Liver (tissue), 9 donors: Measurements from ENCODE around the gene KIF21B. TPM values are rescaled to one million over a fixed set of nuclear protein-coding genes. Genes with fewer than 3 reads are reported as not detected.

Experiments used
- DNase-seq: peaks from one replicate; pipeline ENCODE4 v3.0.0-alpha.2; 2017; ENCODE audit warnings: low spot score
- H3K27ac ChIP-seq, 2 donors: one replicate each; pipeline ENCODE4 v1.7.0; 2013; ENCODE audit warnings: inconsistent platforms in 2 of 2, low read length in 2 of 2, control low read depth in 1 of 2, low read depth in 1 of 2, mild to moderate bottlenecking in 1 of 2
- H3K27me3 ChIP-seq, 4 donors: one replicate each; pipeline versions ENCODE4 v1.6.1 to v1.7.0; 2013; ENCODE audit warnings: low read length in 3 of 4, inconsistent platforms in 1 of 4, mild to moderate bottlenecking in 1 of 4, moderate library complexity in 1 of 4; ENCODE audit not compliant: control insufficient read depth in 4 of 4, insufficient read depth in 4 of 4
- H3K36me3 ChIP-seq, 4 donors: one replicate each; pipeline versions ENCODE4 v1.6.1 to v1.7.0; 2013; ENCODE audit warnings: low read length in 3 of 4, mild to moderate bottlenecking in 3 of 4, low read depth in 1 of 4, moderate library complexity in 1 of 4; ENCODE audit not compliant: control insufficient read depth in 4 of 4, insufficient read depth in 3 of 4
- H3K4me1 ChIP-seq, 4 donors: one replicate each; pipeline versions ENCODE4 v1.6.1 to v1.7.0; 2013; ENCODE audit warnings: low read length in 3 of 4, mild to moderate bottlenecking in 3 of 4, moderate library complexity in 1 of 4; ENCODE audit not compliant: control insufficient read depth in 4 of 4, insufficient read depth in 4 of 4
- H3K4me3 ChIP-seq, 3 donors: one replicate each; pipeline versions ENCODE4 v1.6.1 to v1.7.0; 2013; ENCODE audit warnings: low read length in 3 of 3, control low read depth in 1 of 3, low read depth in 1 of 3, mild to moderate bottlenecking in 1 of 3
- H3K9ac ChIP-seq, 2 donors: one replicate each; pipeline ENCODE4 v1.7.0; 2013; ENCODE audit warnings: low read length in 2 of 2, mild to moderate bottlenecking in 2 of 2, moderate library complexity in 2 of 2, control low read depth in 1 of 2, low read depth in 1 of 2
- H3K9me3 ChIP-seq, 4 donors: one replicate each; pipeline versions ENCODE4 v1.6.1 to v1.7.0; 2013; ENCODE audit warnings: low read length in 3 of 4; ENCODE audit not compliant: control insufficient read depth in 4 of 4
- CTCF ChIP-seq: fragments of 150-350 bp; IDR thresholded peaks from 2 replicates; pipeline ENCODE4 v1.5.1; 2017; ENCODE audit warnings: improper control_type of control experiment, low read depth, low read length; ENCODE audit not compliant: missing input control
- FOXA1 ChIP-seq: IDR thresholded peaks from 2 replicates; pipeline ENCODE4 v1.6.1; 2016; ENCODE audit warnings: antibody characterized with exemption
- HNF4A ChIP-seq, 2 donors: conservative IDR thresholded peaks; 2 replicates each; pipeline ENCODE4 v1.6.1; 2016; ENCODE audit warnings: antibody characterized with exemption in 2 of 2, mild to moderate bottlenecking in 2 of 2
- HNF4G ChIP-seq: IDR thresholded peaks from 2 replicates; pipeline ENCODE4 v1.6.1; 2016; ENCODE audit warnings: antibody characterized with exemption
- NR2F2 ChIP-seq: IDR thresholded peaks from 2 replicates; pipeline ENCODE4 v1.6.1; 2016; ENCODE audit warnings: antibody characterized with exemption
- REST ChIP-seq: IDR thresholded peaks from 2 replicates; pipeline ENCODE4 v1.6.1; 2016; ENCODE audit warnings: antibody characterized with exemption, mild to moderate bottlenecking
- SP1 ChIP-seq: IDR thresholded peaks from 2 replicates; pipeline ENCODE4 v1.6.1; 2018; ENCODE audit warnings: antibody characterized with exemption, mild to moderate bottlenecking
- TAF1 ChIP-seq: conservative IDR thresholded peaks from 2 replicates; pipeline ENCODE4 v1.6.1; 2016; ENCODE audit warnings: antibody characterized with exemption, mild to moderate bottlenecking
- ZBTB33 ChIP-seq: IDR thresholded peaks from 2 replicates; pipeline ENCODE4 v1.6.1; 2016; ENCODE audit warnings: antibody characterized with exemption
- WGBS: extraction: QIAGEN DNeasy Blood & Tissue Kit; methylation state at CpG from one replicate; pipeline ENCODE4 v1.1.7; 2013; 5-methylcytosine and 5-hydroxymethylcytosine counted together
- polyA plus RNA-seq, 2 donors: library from polyadenylated mRNA; stranded (reverse) in 1 of 2; unstranded in 1 of 2; fragments of 200-250 nt in 1 of 2; fragments of >200 nt in 1 of 2; fragmentation: Nextera tagmentation in 1 of 2; extraction: Ambion mirVana in 1 of 2; gene quantifications; one replicate each; pipeline versions ENCODE4 v1.2.1 to v1.2.3, GENCODE V29; 2013 to 2015
- total RNA-seq, 2 donors: library from RNA; depleted of rRNA; stranded (reverse); fragments of >200 nt; gene quantifications; one replicate each; pipeline ENCODE4 v1.2.3, GENCODE V29; 2014
- TF ChIP-seq, protein P1 (sequence below): IDR thresholded peaks from 2 replicates; pipeline ENCODE4 v1.6.1; 2016; ENCODE audit warnings: antibody characterized with exemption
- donor health status: healthy.
- donor health status: healthy.
- donor health status: healthy.
- donor health status: healthy.
- donor health status: healthy.

The KIF21B gene
- total and polyA plus RNA-seq, 4 donors = 0.42 to 1.9 (median 1.0) TPM

DNA sequence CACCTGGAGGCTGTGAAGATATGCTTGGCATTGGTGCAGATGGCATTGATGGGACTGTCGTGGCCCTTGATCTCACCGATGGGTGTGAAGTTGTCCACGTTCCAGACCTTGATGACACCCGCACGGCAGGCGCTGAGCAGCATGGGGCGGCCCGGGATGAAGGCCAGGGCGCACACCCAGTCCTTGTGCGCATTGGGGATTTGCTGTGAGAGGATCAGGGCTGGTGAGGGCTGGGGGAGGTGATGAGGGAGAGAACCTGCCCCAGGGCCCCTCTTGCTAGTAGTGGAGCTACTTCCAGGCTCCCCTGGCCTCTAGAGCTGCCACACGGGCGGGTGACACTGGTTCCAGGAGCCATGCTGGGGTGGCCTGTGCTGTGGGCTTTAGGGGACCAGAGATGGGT, 48.8 kb downstream of the KIF21B start:
- no peaks in the 10 kb centered on the region for H3K27me3 ChIP-seq
- no peak overlapping the region for H3K27ac ChIP-seq
- TF ChIP-seq FOXA1 (no peak), ZBTB33 (no peak), TAF1 (no peak)
- no peaks in the 10 kb centered on the region for H3K36me3 ChIP-seq
- H3K4me1 ChIP-seq = no peaks in the 10 kb centered on the region
- no peak for DNase-seq
- H3K9ac ChIP-seq = no peak overlapping the region
- WGBS = 93% methylated on average over 12 of the region's 12 CpGs
- H3K4me3 ChIP-seq = no peak overlapping the region
- peaks cover 0 to 1% (median 0%) of the 10 kb centered on the region in 4 donors for H3K9me3 ChIP-seq

GRCh38 chr1:200973937-200974657, 49.4 kb downstream of the KIF21B start:
- WGBS = 86% methylated on average over 19 of the region's 19 CpGs
- no peaks in the 10 kb centered on the region for H3K36me3 ChIP-seq
- TF ChIP-seq REST (no peak), HNF4G (no peak), TAF1 (no peak), SP1 (no peak), HNF4A (conservative IDR thresholded peaks at IDR 0.05) (no peak), FOXA1 (no peak), CTCF (no peak), NR2F2 (no peak)
- TF ChIP-seq, protein P1, sequence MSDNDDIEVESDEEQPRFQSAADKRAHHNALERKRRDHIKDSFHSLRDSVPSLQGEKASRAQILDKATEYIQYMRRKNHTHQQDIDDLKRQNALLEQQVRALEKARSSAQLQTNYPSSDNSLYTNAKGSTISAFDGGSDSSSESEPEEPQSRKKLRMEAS = no peak
- H3K9ac ChIP-seq = no peak overlapping the region
- H3K9me3 ChIP-seq = no peaks in the 10 kb centered on the region
- H3K4me3 ChIP-seq = no peak overlapping the region
- no peaks in the 10 kb centered on the region for H3K4me1 ChIP-seq
- no peak for DNase-seq
- H3K27me3 ChIP-seq = no peaks in the 10 kb centered on the region
- H3K27ac ChIP-seq = no peak overlapping the region
